ENCODE data around the gene HBEGF.

DNA sequence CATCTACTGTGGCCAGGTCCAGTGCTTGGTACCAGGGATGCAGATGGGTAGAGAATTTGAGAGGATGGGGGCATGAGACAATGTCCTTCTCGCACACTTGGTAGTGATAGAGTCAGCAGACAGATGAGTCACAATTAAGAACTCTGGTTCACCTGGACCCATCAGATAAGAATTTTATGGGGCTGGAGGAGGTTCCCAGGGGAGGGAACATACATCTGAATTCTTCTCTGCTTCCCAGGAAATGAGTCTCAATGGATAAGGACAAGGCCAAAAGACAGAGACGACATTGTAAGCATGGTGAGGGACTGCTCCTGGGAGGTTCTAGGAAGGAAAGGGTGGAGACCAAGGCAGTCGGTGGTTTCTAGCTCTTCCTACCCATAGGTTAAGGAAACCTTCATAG lies 18.9 kb upstream of the HBEGF start:
- TF ChIP-seq CTCF (IDR thresholded peaks at IDR 0.05) (no peak), POLR2AphosphoS5 (IDR thresholded peaks at IDR 0.05) (no peak)
